GM12865 (cell line): ENCODE results near the gene ACAD10.

Experiments
- DNase-seq: peaks from one replicate; pipeline ENCODE4 v3.0.0; 2010; ENCODE audit warnings: low read depth
- H3K4me3 ChIP-seq: 2 replicates; pipeline ENCODE4 v1.5.1; 2011; ENCODE audit warnings: mild to moderate bottlenecking, low read depth, low read length, control low read depth
- CTCF ChIP-seq: IDR thresholded peaks from 2 replicates; pipeline ENCODE4 v1.5.1; 2011; ENCODE audit warnings: low read length, control low read depth, low read depth, inconsistent platforms; ENCODE audit not compliant: insufficient read depth; ENCODE audit errors: missing control alignments

The ACAD10 gene

GRCh38 chr12:111766608-111767361 lies 80.9 kb downstream of the ACAD10 start, which contains the start of gene ALDH2:
ALDH2 (plus strand) TSS chr12:111766933; CDS start chr12:111766983, 50 bp downstream.
- DNase-seq, result peak; percentile 61
- peak within 1 kb of the TSS; percentile 81 for H3K4me3 ChIP-seq
- TF ChIP-seq CTCF, result no peak

- no peak for DNase-seq
- no peak for TF ChIP-seq CTCF
- peak overlapping the region; percentile 81 for H3K4me3 ChIP-seq
Observed at GRCh38 chr12:111767362-111768158, 81.7 kb downstream of the ACAD10 start.

GRCh38 chr12:111768159-111768895 lies 82.5 kb downstream of the ACAD10 start:
- H3K4me3 ChIP-seq, result no peak overlapping the region
- no peak for DNase-seq
- TF ChIP-seq CTCF, result no peak

- no peak for TF ChIP-seq CTCF
- no peak for DNase-seq
- no peak overlapping the region for H3K4me3 ChIP-seq
Observed at GRCh38 chr12:111769599-111769998, 83.7 kb downstream of the ACAD10 start.

DNA sequence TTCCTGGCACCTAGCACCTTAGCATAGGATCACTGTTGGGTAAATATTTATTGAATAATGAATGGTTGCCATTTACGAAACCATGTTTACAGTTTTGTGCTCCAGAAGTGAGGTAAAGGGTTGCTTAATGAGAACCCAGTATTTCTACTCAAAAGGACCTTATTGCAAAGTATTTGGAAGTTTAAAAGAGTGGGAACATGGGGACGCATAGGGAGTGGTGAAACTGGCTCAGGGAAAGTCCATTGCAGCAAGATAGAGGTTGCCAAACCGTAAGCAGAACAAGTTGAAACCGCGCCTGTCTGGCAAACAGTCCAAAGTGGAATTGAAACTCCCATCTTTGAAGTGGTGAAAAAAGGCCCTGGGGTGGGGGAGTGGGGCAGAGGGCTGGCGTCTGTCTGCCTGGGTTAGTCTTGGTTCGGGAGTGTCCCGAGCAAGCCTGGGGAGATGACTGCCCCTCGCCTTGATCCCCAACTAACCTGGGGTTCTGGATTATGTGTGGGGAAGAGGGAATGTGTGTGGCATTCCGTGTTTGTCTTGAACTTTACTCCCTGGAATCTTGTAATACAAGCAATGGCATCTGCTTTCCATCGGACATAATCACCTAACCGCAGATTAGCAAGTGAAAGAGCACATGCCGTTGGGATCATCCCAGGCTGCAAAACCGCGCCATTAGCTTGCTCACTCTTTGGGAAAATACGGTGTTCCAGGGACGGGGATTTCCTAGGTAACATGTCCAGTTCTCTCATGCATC lies 88.1 kb downstream of the ACAD10 start:
- peak; percentile 76 for DNase-seq
- peak overlapping the region; percentile 33 for H3K4me3 ChIP-seq
- no peak for TF ChIP-seq CTCF

GRCh38 chr12:111775205-111776193 lies 89.6 kb downstream of the ACAD10 start:
- TF ChIP-seq CTCF, result no peak
- peak overlapping the region; percentile 57 for H3K4me3 ChIP-seq
- peak; percentile 91 for DNase-seq
